Cortex of kidney (tissue), 1 donor: ENCODE data around the gene TOMM20L.
"Not testable (repeated sequence)": the region's sequence is repeated elsewhere in the genome, so short reads cannot be mapped to it uniquely, and the experiment has no call there.

Experiments
- DNase-seq: peaks from one replicate; lab custom pipeline; 2025; lab: John Stamatoyannopoulos, UW

The TOMM20L gene

GRCh38 chr14:58395812-58396788 lies at the start of gene TOMM20L:
Gene TOMM20L, plus strand, starts transcription at chr14:58395930. Its CDS starts 28 bp downstream, at chr14:58395958.
- DNase-seq = no peak

- DNase-seq = no peak
Observed at GRCh38 chr14:58353516-58354299, 42.0 kb upstream of the TOMM20L start.

GRCh38 chr14:58354808-58355207 lies 40.9 kb upstream of the TOMM20L start:
- no peak for DNase-seq

GRCh38 chr14:58356268-58356667 lies 39.5 kb upstream of the TOMM20L start:
- DNase-seq = no peak

- DNase-seq = not testable (repeated sequence)
Observed at GRCh38 chr14:58362272-58362671, 33.5 kb upstream of the TOMM20L start.

GRCh38 chr14:58362798-58363412 lies 32.8 kb upstream of the TOMM20L start:
- DNase-seq = no peak

- no peak for DNase-seq
Observed at GRCh38 chr14:58364316-58364715, 31.4 kb upstream of the TOMM20L start.

GRCh38 chr14:58367296-58367695 lies 28.4 kb upstream of the TOMM20L start:
- no peak for DNase-seq

GRCh38 chr14:58368956-58369355 lies 26.8 kb upstream of the TOMM20L start:
- no peak for DNase-seq

GRCh38 chr14:58376791-58377190 lies 18.9 kb upstream of the TOMM20L start:
- DNase-seq = no peak

GRCh38 chr14:58390830-58391229 lies 4.9 kb upstream of the TOMM20L start:
- DNase-seq = no peak

- no peak for DNase-seq
Observed at GRCh38 chr14:58395562-58395811, 243 bp upstream of the TOMM20L start.

GRCh38 chr14:58397156-58397555 lies 1.4 kb downstream of the TOMM20L start:
- no peak for DNase-seq

- no peak for DNase-seq
Observed at GRCh38 chr14:58398495-58398894, 2.8 kb downstream of the TOMM20L start.

- no peak for DNase-seq
Observed at GRCh38 chr14:58398895-58399294, 3.2 kb downstream of the TOMM20L start.

GRCh38 chr14:58401587-58401986 lies 5.9 kb downstream of the TOMM20L start:
- no peak for DNase-seq

GRCh38 chr14:58408681-58409215 lies 13.0 kb downstream of the TOMM20L start:
- DNase-seq = no peak

- no peak for DNase-seq
Observed at GRCh38 chr14:58414845-58415244, 19.1 kb downstream of the TOMM20L start.

- no peak for DNase-seq
Observed at GRCh38 chr14:58415636-58416547, 20.2 kb downstream of the TOMM20L start.

GRCh38 chr14:58416934-58417333 lies 21.2 kb downstream of the TOMM20L start:
- DNase-seq = not testable (repeated sequence)

- DNase-seq = no peak
Observed at GRCh38 chr14:58426670-58427280, 31.0 kb downstream of the TOMM20L start.
